Superior temporal gyrus (tissue), 1 donor: ENCODE results near the gene ANKRD13B.

ENCODE experiments used
- DNase-seq: peaks from one replicate; pipeline ENCODE4 v3.0.0-alpha.2; 2016; ENCODE audit errors: extremely low spot score

Gene ANKRD13B

GRCh38 chr17:29594519-29595090, 1.7 kb downstream of the ANKRD13B start:
- DNase-seq, result no peak

GRCh38 chr17:29595107-29595942, 2.4 kb downstream of the ANKRD13B start:
- DNase-seq, result no peak

DNA sequence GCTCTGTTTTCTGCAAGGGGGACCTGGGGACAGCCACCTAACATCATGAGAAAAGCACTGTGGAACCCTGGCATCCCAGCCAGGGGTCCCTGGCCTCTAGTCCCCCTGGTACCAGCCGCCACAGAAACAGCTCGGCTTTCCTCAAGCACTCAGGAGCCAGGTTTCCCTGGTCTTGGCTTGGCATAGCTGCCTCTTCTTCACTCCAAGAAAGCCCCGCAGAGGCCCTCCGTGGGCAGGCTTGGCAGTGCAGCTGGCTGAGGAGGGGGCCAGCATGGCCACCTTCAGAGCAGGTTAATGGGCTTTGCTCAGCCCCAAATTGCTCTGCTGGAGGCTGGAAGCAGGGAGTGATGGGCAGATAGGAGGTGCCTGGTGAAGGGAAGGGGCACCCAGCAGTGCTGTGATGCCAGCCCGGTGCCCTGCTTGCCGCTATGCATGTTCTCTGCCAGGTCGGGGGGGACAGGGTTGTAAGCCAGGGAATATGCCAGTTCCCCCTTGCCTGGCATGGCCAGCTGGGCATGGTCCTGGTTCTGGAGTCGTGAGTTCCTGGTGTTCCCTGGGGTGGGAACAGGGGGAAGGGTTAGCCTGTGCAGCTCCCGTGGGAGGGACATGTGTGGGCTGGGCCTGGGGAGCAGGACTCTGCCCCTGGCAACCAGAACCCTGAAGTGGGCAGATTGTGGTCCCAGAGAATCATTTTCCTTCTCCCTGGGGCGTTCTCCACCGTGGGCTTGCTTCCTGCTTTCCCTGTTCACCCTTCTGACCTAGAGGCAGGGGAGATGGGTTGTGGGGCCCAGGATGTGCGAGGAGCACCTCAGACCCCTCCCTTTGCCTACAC, 3.2 kb downstream of the ANKRD13B start:
- DNase-seq, result no peak

- DNase-seq, result no peak
These were observed 3.9 kb downstream of the ANKRD13B start for GRCh38 chr17:29596811-29597210.

DNA sequence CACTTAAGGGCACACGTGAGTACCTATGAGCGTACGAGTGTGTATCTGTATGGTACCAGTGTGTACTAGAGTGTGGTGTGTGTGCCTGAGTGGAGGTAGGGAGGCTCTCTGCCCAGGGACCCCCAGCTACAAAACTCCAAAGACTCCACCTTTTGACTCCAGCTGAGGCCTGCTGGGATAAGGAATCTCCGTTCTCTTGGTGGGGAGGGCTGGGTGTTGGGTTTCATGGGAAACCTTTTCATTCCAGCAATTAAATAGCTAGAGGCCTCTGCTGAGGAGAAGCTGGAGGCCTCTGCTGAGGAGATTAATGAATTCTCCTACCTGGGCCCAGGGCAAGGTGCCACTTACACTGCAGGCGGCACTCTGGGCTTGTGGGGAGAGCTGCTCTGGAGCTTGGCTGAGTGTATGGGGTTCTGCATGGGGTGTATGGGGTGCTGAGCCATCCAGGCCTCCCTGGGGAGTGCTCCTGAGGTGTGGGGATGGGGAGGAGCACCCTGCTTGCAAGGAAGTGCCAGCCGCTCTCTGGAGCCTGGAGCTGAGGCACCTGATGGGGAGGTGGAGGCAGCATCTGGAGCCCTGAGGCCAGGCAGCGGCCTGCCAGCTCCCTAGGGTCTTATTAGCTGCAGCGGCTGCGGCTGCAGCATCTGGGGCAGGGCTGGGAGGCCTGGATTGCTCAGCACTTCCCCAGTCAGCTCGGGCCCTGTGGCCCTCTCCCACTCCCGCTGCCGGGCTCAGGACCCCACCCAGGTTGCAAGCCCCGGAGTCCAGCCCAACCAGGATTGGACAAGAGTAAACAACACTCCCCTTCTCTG, 4.6 kb downstream of the ANKRD13B start:
- no peak for DNase-seq

DNA sequence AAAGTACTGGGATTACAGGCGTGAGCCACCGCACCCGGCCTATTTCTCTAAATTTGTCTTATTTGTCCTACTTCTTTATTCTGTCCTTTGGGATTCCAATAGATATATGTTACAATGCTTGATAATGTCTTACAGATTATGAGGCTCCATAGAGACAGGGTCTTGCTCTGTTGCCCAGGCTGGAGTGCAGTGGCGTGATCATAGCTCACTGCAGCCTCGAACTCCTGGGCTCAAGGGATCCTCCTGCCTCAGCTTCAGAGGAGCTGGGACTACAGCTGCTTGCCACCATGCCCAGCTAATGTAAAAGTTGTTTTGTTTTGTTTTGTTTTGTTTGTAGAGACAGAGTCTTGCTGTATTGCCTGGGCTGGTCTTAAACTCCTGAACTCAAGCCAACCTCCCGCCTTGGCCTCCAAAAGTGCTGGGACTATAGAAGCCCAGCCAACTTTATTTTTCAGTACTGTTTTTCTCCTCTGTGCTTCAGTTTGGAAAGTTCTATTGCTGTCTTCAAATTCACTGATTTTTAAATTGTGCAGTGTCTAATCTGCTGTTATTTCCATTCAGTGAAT, 10.3 kb downstream of the ANKRD13B start:
- DNase-seq, result no peak

GRCh38 chr17:29607557-29608195, 14.7 kb downstream of the ANKRD13B start:
- no peak for DNase-seq

DNA sequence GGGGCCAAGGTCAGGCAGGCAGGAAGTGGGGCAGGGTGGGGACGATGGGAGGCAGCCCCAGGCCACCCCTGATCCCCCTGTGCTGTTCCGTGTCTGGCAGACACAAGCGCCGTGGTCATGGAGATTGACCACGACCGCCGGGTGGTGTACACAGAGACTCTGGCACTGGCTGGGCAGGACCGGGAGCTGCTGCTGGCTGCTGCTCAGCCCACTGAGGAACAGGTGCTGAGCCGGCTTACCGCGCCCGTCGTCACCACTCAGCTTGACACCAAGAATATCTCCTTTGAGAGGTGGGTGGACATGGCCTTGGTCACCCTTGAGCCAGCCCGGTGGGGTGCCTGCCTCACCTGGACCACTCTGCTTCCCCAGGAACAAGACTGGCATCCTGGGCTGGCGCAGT, 16.1 kb downstream of the ANKRD13B start:
- no peak for DNase-seq

DNA sequence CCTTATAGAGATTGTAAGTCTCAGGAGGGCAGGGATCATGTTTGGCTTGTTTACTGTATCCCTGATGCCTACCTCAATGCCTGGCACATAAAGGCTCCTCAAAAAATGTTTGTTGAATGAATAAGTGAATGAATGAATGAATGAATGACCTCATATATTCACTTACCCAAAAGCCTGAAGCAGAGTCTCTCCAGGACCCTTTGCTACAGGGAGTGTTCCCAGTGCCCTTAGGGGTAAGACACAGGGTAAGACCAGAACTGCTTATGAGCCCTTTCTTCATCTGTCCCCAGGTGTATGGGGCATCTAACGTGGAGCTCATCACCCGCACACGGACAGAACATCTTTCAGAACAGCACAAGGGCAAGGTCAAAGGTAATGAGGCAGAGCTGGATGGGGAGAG, 17.5 kb downstream of the ANKRD13B start:
- no peak for DNase-seq

GRCh38 chr17:29611351-29612093, 18.6 kb downstream of the ANKRD13B start:
- DNase-seq, result no peak

- no peak for DNase-seq
These were observed 19.1 kb downstream of the ANKRD13B start for GRCh38 chr17:29612094-29612403.

DNA sequence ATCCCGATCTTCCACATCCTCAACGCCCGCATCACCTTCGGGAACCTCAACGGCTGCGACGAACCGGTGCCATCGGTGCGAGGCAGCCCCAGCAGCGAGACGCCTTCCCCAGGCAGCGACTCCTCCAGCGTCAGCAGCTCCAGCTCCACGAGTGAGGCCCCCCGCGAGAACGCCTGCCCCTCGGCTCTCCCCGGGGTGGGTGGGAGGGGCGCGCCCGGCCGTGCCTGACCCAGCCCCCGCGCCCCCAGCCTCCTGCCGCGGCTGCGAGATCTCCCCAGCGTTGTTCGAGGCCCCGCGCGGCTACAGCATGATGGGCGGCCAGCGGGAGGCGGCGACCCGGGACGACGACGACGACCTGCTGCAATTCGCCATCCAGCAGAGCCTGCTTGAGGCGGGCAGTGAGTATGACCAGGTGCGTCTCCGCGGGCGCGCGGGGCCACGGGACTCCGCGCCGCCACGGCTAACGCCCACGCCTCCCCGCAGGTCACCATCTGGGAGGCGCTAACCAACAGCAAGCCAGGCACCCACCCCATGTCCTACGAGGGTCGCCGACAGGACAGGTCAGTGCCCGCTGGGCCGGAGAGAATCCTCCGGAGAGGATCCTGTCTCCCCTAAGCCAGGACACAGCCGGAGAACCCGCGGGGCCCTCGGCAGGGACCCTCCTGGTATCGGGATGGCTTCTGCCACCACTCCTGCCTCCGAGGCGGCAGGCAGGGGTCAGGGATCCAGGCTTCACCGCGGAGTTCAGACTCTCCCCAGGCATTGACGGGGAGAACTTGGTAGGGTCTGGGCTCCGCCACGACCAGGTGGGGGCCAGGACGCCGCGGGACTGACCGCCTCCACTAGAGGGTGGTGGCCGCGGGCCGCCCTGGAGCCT, 19.7 kb downstream of the ANKRD13B start:
- DNase-seq, result no peak

DNA sequence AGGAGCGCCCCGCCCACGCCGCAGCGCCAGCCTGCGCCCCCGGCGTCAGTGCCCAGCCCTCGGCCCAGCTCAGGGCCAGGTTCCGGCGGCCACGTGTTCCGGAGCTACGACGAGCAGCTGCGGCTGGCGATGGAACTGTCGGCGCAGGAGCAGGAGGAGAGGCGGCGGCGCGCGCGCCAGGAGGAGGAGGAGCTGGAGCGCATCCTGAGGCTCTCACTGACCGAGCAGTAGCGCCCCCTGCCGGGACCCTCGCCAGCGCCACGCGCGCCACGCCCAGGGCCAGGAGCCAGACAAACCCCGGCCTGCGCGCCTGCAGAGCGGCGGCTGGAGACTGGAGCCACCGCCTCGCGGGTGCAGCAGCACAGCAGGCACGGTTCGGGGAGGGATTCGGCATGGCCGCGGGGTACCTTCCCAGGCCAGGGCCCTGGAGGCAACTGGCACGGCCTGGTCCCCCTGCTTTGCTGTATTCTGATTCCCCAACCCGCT, 20.5 kb downstream of the ANKRD13B start:
- peak; percentile 91 for DNase-seq

DNA sequence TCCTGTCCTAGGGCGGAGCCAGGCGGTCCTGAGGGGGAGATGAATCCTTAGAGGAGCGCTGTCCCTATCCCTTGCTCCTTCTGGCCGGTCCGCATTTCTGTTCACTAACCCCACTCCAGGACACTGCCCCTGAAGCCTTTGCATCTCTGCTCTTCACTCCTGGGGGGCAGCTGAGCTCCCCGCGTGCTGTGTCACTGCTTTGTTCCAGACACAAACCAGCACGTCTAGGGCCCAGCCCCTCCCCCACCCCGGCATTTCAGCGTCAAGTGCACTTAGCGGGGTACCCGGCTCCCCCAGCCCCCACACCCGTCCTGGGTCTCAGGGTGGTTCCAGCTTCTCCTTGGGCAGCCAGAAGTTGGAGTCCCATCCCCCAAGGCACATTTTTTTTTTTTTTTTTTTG, 20.9 kb downstream of the ANKRD13B start:
- peak; percentile 27 for DNase-seq

- DNase-seq, result no peak
These were observed 21.6 kb downstream of the ANKRD13B start for GRCh38 chr17:29614349-29615047.

- no peak for DNase-seq
These were observed 22.1 kb downstream of the ANKRD13B start for GRCh38 chr17:29615048-29615385.

- peak; percentile 95 for DNase-seq
These were observed 22.8 kb downstream of the ANKRD13B start for GRCh38 chr17:29615492-29616299.
